HEK293T (cell line): ENCODE results near the gene GRIK4.

Experiments used
- FOXM1 ChIP-seq: fragments of 450-650 bp; IDR thresholded peaks from 2 replicates; pipeline ENCODE4 v1.6.1; 2017; ENCODE audit warnings: mild to moderate bottlenecking, borderline replicate concordance
- HDGF ChIP-seq: fragments of 450-650 bp; IDR thresholded peaks from 2 replicates; pipeline ENCODE4 v1.6.1; 2017; ENCODE audit warnings: antibody characterized with exemption, borderline replicate concordance
- NFRKB ChIP-seq: fragments of 450-650 bp; IDR thresholded peaks from 2 replicates; pipeline ENCODE4 v1.6.1; 2016; ENCODE audit warnings: mild to moderate bottlenecking, moderate library complexity

- TF ChIP-seq HDGF (no peak), NFRKB (no peak), FOXM1 (peak; percentile 80; the same call in 1 of the 2 replicates)
Measured at GRCh38 chr11:121023848-121024751, 512.6 kb downstream of the GRIK4 start, which contains the start of gene TBCEL.
